SU-DHL-6 (cell line): Measurements from ENCODE around the gene EMILIN2.

Source experiments
- EZH2phosphoT487 ChIP-seq: fragments of 200-600 bp; sonication (generic), shearing (Covaris generic); conservative IDR thresholded peaks from 2 replicates; pipeline ENCODE4 v1.6.1; 2018; ENCODE audit warnings: mild to moderate bottlenecking, antibody characterized with exemption, low read length, moderate library complexity, mixed read lengths
- TF ChIP-seq, protein P1 (sequence below): fragments of 200-600 bp; sonication (generic); IDR thresholded peaks from one replicate; pipeline ENCODE4 v1.5.1; 2017; ENCODE audit warnings: antibody characterized with exemption, mild to moderate bottlenecking, low read length, moderate library complexity; ENCODE audit not compliant: insufficient read depth, poor library complexity, severe bottlenecking

DNA sequence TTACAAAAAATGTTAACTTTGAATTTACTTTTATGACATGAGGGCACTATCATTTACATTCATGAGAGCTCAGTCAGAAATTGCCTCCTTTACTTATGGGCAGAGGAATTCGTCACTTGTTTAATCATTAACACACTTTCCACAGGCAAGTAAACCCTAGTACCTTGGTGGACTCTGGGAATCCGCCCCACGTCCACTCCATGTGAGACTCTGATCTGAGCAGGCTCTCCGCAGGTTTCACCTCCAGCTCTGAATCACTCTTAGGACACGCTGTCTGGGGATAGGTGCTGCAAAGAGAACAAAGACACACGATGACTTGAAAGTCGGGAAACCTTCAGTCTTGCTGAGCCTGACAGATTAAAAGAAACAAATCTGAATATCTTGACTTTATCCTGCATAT lies 92.5 kb downstream of the EMILIN2 start:
- TF ChIP-seq, protein P1, sequence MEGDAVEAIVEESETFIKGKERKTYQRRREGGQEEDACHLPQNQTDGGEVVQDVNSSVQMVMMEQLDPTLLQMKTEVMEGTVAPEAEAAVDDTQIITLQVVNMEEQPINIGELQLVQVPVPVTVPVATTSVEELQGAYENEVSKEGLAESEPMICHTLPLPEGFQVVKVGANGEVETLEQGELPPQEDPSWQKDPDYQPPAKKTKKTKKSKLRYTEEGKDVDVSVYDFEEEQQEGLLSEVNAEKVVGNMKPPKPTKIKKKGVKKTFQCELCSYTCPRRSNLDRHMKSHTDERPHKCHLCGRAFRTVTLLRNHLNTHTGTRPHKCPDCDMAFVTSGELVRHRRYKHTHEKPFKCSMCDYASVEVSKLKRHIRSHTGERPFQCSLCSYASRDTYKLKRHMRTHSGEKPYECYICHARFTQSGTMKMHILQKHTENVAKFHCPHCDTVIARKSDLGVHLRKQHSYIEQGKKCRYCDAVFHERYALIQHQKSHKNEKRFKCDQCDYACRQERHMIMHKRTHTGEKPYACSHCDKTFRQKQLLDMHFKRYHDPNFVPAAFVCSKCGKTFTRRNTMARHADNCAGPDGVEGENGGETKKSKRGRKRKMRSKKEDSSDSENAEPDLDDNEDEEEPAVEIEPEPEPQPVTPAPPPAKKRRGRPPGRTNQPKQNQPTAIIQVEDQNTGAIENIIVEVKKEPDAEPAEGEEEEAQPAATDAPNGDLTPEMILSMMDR = no peak
- no peak for TF ChIP-seq EZH2phosphoT487
